PC-9 (cell line): ENCODE data around the gene ENHO.
"Not testable (repeated sequence)": the region's sequence is repeated elsewhere in the genome, so short reads cannot be mapped to it uniquely, and the experiment has no call there.

Experiments used
- EZH2 ChIP-seq: fragments of 200-600 bp; sonication (generic); IDR thresholded peaks from 2 replicates; pipeline ENCODE4 v1.8.0; 2017; ENCODE audit warnings: antibody characterized with exemption, low read depth
- TF ChIP-seq, protein P1 (sequence below): fragments of 200-600 bp; sonication (generic); conservative IDR thresholded peaks from 2 replicates; pipeline ENCODE4 v1.6.1; 2017; ENCODE audit warnings: mixed run types, antibody characterized with exemption, mild to moderate bottlenecking, moderate library complexity

DNA sequence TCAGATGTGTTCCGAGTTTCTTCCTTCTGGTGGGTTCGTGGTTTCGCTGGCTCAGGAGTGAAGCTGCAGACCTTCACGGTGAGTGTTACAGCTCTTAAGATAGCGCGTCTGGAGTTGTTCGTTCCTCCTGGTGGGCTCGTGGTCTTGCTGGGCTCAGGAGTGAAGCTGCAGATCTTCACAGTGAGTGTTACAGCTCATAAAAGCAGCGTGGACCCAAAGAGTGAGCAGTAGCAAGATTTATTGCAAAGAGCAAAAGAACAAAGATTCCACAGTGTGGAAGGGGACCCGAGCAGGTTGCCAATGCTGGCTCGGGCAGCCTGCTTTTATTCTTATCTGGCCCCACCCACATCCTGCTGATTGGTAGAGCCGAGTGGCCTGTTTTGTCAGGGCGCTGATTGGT is 41.2 kb downstream of the ENHO start:
- TF ChIP-seq, protein P1, sequence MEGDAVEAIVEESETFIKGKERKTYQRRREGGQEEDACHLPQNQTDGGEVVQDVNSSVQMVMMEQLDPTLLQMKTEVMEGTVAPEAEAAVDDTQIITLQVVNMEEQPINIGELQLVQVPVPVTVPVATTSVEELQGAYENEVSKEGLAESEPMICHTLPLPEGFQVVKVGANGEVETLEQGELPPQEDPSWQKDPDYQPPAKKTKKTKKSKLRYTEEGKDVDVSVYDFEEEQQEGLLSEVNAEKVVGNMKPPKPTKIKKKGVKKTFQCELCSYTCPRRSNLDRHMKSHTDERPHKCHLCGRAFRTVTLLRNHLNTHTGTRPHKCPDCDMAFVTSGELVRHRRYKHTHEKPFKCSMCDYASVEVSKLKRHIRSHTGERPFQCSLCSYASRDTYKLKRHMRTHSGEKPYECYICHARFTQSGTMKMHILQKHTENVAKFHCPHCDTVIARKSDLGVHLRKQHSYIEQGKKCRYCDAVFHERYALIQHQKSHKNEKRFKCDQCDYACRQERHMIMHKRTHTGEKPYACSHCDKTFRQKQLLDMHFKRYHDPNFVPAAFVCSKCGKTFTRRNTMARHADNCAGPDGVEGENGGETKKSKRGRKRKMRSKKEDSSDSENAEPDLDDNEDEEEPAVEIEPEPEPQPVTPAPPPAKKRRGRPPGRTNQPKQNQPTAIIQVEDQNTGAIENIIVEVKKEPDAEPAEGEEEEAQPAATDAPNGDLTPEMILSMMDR, result not testable (repeated sequence)
- not testable (repeated sequence) for TF ChIP-seq EZH2
